ENCODE data around the gene ZNF710. TPM values are rescaled to one million over a fixed set of nuclear protein-coding genes. Genes with fewer than 3 reads are reported as not detected.

ZNF710 gene
- total RNA-seq, 1 donor from 2014 or later = 45.5 TPM

GRCh38 chr15:90084876-90085423, 83.8 kb downstream of the ZNF710 start:
- no peak for TF ChIP-seq CTCF (IDR thresholded peaks at IDR 0.05)
- H3K27ac Mint-ChIP-seq = no peak overlapping the region
- POLR2A ChIA-PET = interaction anchor here (0.5 kb wide), 1 partner anchor 187 kb away, joined by 3 read pairs; no protein-coding TSS in a partner anchor
- DNase-seq = no peak
- peaks cover 15% of the 10 kb centered on the region for H3K4me1 Mint-ChIP-seq
- no peak for ATAC-seq (ENCODE audit: low read depth)
- H3K36me3 Mint-ChIP-seq (ENCODE audit: low read depth) = peaks cover 77% of the 10 kb centered on the region
- H3K27me3 Mint-ChIP-seq = no peaks in the 10 kb centered on the region
- CTCF ChIA-PET = interaction anchor here (0.8 to 4.8 kb wide), 9 partner anchors 13 to 344 kb away, joined by 3 to 26 read pairs (median 6); no protein-coding TSS in a partner anchor
- intact Hi-C loops (cut with micrococcal nuclease) = no loop called here
- H3K9me3 Mint-ChIP-seq = no peaks in the 10 kb centered on the region
- no peak overlapping the region for H3K4me3 Mint-ChIP-seq

GRCh38 chr15:90085565-90085964, 84.4 kb downstream of the ZNF710 start:
- Mint-ChIP-seq H3K27ac (no peak overlapping the region), H3K9me3 (no peaks in the 10 kb centered on the region), H3K27me3 (no peaks in the 10 kb centered on the region), H3K4me1 (peaks cover 15% of the 10 kb centered on the region), H3K36me3 (ENCODE audit: low read depth) (peaks cover 77% of the 10 kb centered on the region), H3K4me3 (no peak overlapping the region)
- no peak for TF ChIP-seq CTCF (IDR thresholded peaks at IDR 0.05)
- ChIA-PET CTCF (interaction anchor here (0.8 to 4.8 kb wide), 10 partner anchors 14 to 345 kb away, joined by 3 to 26 read pairs (median 6); no protein-coding TSS in a partner anchor), POLR2A (interaction anchor here (0.5 to 1.3 kb wide), 3 partner anchors 187 to 630 kb away, joined by 3 read pairs; no protein-coding TSS in a partner anchor)
- no peak for ATAC-seq (ENCODE audit: low read depth)
- intact Hi-C loops (cut with micrococcal nuclease) = no loop called here
- DNase-seq = no peak

GRCh38 chr15:90086868-90087268, 85.7 kb downstream of the ZNF710 start:
- no peak overlapping the region for H3K4me3 Mint-ChIP-seq
- H3K4me1 Mint-ChIP-seq = peaks cover 15% of the 10 kb centered on the region
- TF ChIP-seq CTCF (IDR thresholded peaks at IDR 0.05) = peak; percentile 22
- no peaks in the 10 kb centered on the region for H3K27me3 Mint-ChIP-seq
- peaks cover 74% of the 10 kb centered on the region for H3K36me3 Mint-ChIP-seq (ENCODE audit: low read depth)
- no peaks in the 10 kb centered on the region for H3K9me3 Mint-ChIP-seq
- ChIA-PET CTCF (interaction anchor here (0.8 to 4.8 kb wide), 6 partner anchors 12 to 346 kb away, joined by 3 to 26 read pairs (median 12); no protein-coding TSS in a partner anchor), POLR2A (interaction anchor here (0.6 to 1.3 kb wide), 3 partner anchors 22 to 188 kb away, joined by 3 to 7 read pairs (median 4); no protein-coding TSS in a partner anchor)
- no peak overlapping the region for H3K27ac Mint-ChIP-seq
- intact Hi-C loops (cut with micrococcal nuclease) = loop anchor here (1.0 to 2.0 kb wide), 5 partner anchors 189 to 347 kb away; no protein-coding TSS in a partner anchor
- ATAC-seq (ENCODE audit: low read depth) = peak; percentile 79
- peak; percentile 45 for DNase-seq

DNA sequence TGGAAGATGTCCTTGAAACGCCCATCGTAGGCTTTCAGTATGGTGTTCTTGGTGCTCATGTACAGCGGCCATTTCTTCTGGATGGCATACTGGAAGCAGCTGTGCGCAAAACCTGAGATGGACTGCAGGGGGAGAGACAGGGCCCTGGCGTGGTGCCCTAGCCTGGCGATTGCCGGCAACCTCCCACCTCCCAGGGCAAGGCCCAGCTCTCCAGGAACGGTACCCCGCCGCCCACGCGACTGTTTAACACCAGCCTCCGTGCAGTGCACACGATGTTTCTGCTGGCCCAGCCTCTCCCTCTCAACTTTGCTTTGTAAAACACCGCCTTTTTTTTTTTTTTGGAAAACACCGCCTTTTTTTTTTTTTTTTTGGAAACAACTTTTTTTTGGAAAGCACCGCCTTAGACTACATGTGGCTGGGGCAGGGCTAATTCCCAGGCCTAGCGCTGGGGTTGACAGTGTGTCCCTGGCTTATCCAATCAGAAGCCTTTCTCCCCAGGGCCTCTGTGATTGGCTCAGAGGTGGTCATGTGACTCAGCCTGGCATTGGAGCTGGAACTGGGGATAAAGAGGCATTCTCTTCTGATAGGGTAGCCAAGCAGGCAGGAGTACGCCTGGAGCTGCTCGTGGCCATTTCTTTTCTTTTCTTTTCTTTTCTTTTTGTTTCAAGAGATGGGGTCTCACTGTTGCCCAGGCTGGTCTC, 86.5 kb downstream of the ZNF710 start:
- ATAC-seq (ENCODE audit: low read depth) (peak; percentile 40), DNase-seq (no peak)
- intact Hi-C loops (cut with micrococcal nuclease) = loop anchor here (1.0 to 2.0 kb wide), 3 partner anchors 193 to 347 kb away; no protein-coding TSS in a partner anchor
- no peaks in the 10 kb centered on the region for H3K9me3 Mint-ChIP-seq
- H3K4me1 Mint-ChIP-seq = peaks cover 15% of the 10 kb centered on the region
- ChIA-PET POLR2A (interaction anchor here (0.6 to 0.7 kb wide), 2 partner anchors 21 to 176 kb away, joined by 4 to 7 read pairs; no protein-coding TSS in a partner anchor), CTCF (interaction anchor here (0.6 to 4.7 kb wide), 10 partner anchors 8 to 347 kb away, joined by 3 to 26 read pairs (median 4); no protein-coding TSS in a partner anchor)
- H3K27ac Mint-ChIP-seq = no peak overlapping the region
- no peak overlapping the region for H3K4me3 Mint-ChIP-seq
- H3K27me3 Mint-ChIP-seq = no peaks in the 10 kb centered on the region
- TF ChIP-seq CTCF (IDR thresholded peaks at IDR 0.05) = no peak
- peaks cover 70% of the 10 kb centered on the region for H3K36me3 Mint-ChIP-seq (ENCODE audit: low read depth)

Measured in activated B cell treated with CpG ODN at 0.5 μM for 24 hours (primary cell).